ENCODE measurements around the gene ACBD6. TPM values are rescaled to one million over a fixed set of nuclear protein-coding genes. Genes with fewer than 3 reads are reported as not detected.

ACBD6 gene
- total RNA-seq, 1 experiment from 2014 or later, result 74.0 TPM

- Histone ChIP-seq H3K79me2 (ENCODE audit: low read length) (no peaks in the 10 kb centered on the region), H3K9me2 (replicated peaks; ENCODE audit: insufficient read depth, low read length) (no peaks in the 10 kb centered on the region), H4K20me1 (ENCODE audit: insufficient read depth, low read depth, low read length) (no peaks in the 10 kb centered on the region; the same call in 1 of the 2 replicates), H3K27ac (ENCODE audit: low read length) (no peak overlapping the region), H3K27me3 (ENCODE audit: low read length) (no peaks in the 10 kb centered on the region), H3K4me3 (ENCODE audit: low read length) (no peak overlapping the region), H3K9me3 (ENCODE audit: low read length) (no peaks in the 10 kb centered on the region), H3K9ac (ENCODE audit: low read length) (no peak overlapping the region), H3K4me1 (ENCODE audit: low read length) (peaks cover 9% of the 10 kb centered on the region), H2AFZ (ENCODE audit: low read length) (no peak overlapping the region), H3K4me2 (ENCODE audit: low read depth, low read length, poor library complexity, severe bottlenecking) (no peak overlapping the region), H3K36me3 (ENCODE audit: insufficient read depth, low read length) (no peaks in the 10 kb centered on the region)
- DNase-seq, result no peak
Observed at GRCh38 chr1:180257486-180257885, 244.9 kb downstream of the ACBD6 start.

GRCh38 chr1:180257028-180257386 is 245.4 kb downstream of the ACBD6 start:
- Histone ChIP-seq H3K4me3 (ENCODE audit: low read length) (no peak overlapping the region), H3K27ac (ENCODE audit: low read length) (no peak overlapping the region), H3K9ac (ENCODE audit: low read length) (no peak overlapping the region), H3K36me3 (ENCODE audit: insufficient read depth, low read length) (no peaks in the 10 kb centered on the region), H3K4me2 (ENCODE audit: low read depth, low read length, poor library complexity, severe bottlenecking) (no peak overlapping the region), H3K9me3 (ENCODE audit: low read length) (no peaks in the 10 kb centered on the region), H3K9me2 (replicated peaks; ENCODE audit: insufficient read depth, low read length) (no peaks in the 10 kb centered on the region), H3K27me3 (ENCODE audit: low read length) (no peaks in the 10 kb centered on the region), H3K4me1 (ENCODE audit: low read length) (peaks cover 9% of the 10 kb centered on the region), H3K79me2 (ENCODE audit: low read length) (no peaks in the 10 kb centered on the region), H2AFZ (ENCODE audit: low read length) (no peak overlapping the region), H4K20me1 (ENCODE audit: insufficient read depth, low read depth, low read length) (no peaks in the 10 kb centered on the region)
- no peak for DNase-seq

GRCh38 chr1:180256341-180257027 is 245.9 kb downstream of the ACBD6 start:
- H2AFZ ChIP-seq (ENCODE audit: low read length), result no peak overlapping the region
- H3K9me2 ChIP-seq (replicated peaks; ENCODE audit: insufficient read depth, low read length), result no peaks in the 10 kb centered on the region
- H3K4me1 ChIP-seq (ENCODE audit: low read length), result peaks cover 9% of the 10 kb centered on the region
- H3K9ac ChIP-seq (ENCODE audit: low read length), result no peak overlapping the region
- H3K9me3 ChIP-seq (ENCODE audit: low read length), result no peaks in the 10 kb centered on the region
- no peaks in the 10 kb centered on the region for H3K36me3 ChIP-seq (ENCODE audit: insufficient read depth, low read length)
- no peaks in the 10 kb centered on the region for H3K79me2 ChIP-seq (ENCODE audit: low read length)
- DNase-seq, result no peak
- H3K27me3 ChIP-seq (ENCODE audit: low read length), result no peaks in the 10 kb centered on the region
- H3K4me2 ChIP-seq (ENCODE audit: low read depth, low read length, poor library complexity, severe bottlenecking), result no peak overlapping the region
- H3K4me3 ChIP-seq (ENCODE audit: low read length), result no peak overlapping the region
- H3K27ac ChIP-seq (ENCODE audit: low read length), result no peak overlapping the region
- no peaks in the 10 kb centered on the region for H4K20me1 ChIP-seq (ENCODE audit: insufficient read depth, low read depth, low read length)

- no peak overlapping the region for H3K4me3 ChIP-seq (ENCODE audit: low read length)
- no peaks in the 10 kb centered on the region for H3K9me3 ChIP-seq (ENCODE audit: low read length)
- H3K79me2 ChIP-seq (ENCODE audit: low read length), result no peaks in the 10 kb centered on the region
- H3K27me3 ChIP-seq (ENCODE audit: low read length), result no peaks in the 10 kb centered on the region
- DNase-seq, result peak; percentile 52
- no peak overlapping the region for H3K4me2 ChIP-seq (ENCODE audit: low read depth, low read length, poor library complexity, severe bottlenecking)
- H4K20me1 ChIP-seq (ENCODE audit: insufficient read depth, low read depth, low read length), result no peaks in the 10 kb centered on the region
- peaks cover 9% of the 10 kb centered on the region for H3K4me1 ChIP-seq (ENCODE audit: low read length)
- H3K27ac ChIP-seq (ENCODE audit: low read length), result no peak overlapping the region
- H3K9ac ChIP-seq (ENCODE audit: low read length), result no peak overlapping the region
- H3K9me2 ChIP-seq (replicated peaks; ENCODE audit: insufficient read depth, low read length), result no peaks in the 10 kb centered on the region
- no peak overlapping the region for H2AFZ ChIP-seq (ENCODE audit: low read length)
- no peaks in the 10 kb centered on the region for H3K36me3 ChIP-seq (ENCODE audit: insufficient read depth, low read length)
Observed at GRCh38 chr1:180255536-180256340, 246.6 kb downstream of the ACBD6 start.

GRCh38 chr1:180254854-180255253 is 247.5 kb downstream of the ACBD6 start:
- H3K9me2 ChIP-seq (replicated peaks; ENCODE audit: insufficient read depth, low read length), result no peaks in the 10 kb centered on the region
- no peak overlapping the region for H3K4me2 ChIP-seq (ENCODE audit: low read depth, low read length, poor library complexity, severe bottlenecking)
- no peaks in the 10 kb centered on the region for H4K20me1 ChIP-seq (ENCODE audit: insufficient read depth, low read depth, low read length)
- H3K36me3 ChIP-seq (ENCODE audit: insufficient read depth, low read length), result no peaks in the 10 kb centered on the region
- H3K27me3 ChIP-seq (ENCODE audit: low read length), result no peaks in the 10 kb centered on the region
- no peak for DNase-seq
- H3K9me3 ChIP-seq (ENCODE audit: low read length), result no peaks in the 10 kb centered on the region
- H3K79me2 ChIP-seq (ENCODE audit: low read length), result no peaks in the 10 kb centered on the region
- H2AFZ ChIP-seq (ENCODE audit: low read length), result no peak overlapping the region
- peaks cover 9% of the 10 kb centered on the region for H3K4me1 ChIP-seq (ENCODE audit: low read length)
- H3K27ac ChIP-seq (ENCODE audit: low read length), result no peak overlapping the region
- no peak overlapping the region for H3K9ac ChIP-seq (ENCODE audit: low read length)
- no peak overlapping the region for H3K4me3 ChIP-seq (ENCODE audit: low read length)

GRCh38 chr1:180254496-180254819 is 247.9 kb downstream of the ACBD6 start:
- Histone ChIP-seq H3K9ac (ENCODE audit: low read length) (no peak overlapping the region), H3K27me3 (ENCODE audit: low read length) (no peaks in the 10 kb centered on the region), H3K4me3 (ENCODE audit: low read length) (no peak overlapping the region), H4K20me1 (ENCODE audit: insufficient read depth, low read depth, low read length) (no peaks in the 10 kb centered on the region), H3K4me1 (ENCODE audit: low read length) (peaks cover 9% of the 10 kb centered on the region), H2AFZ (ENCODE audit: low read length) (no peak overlapping the region), H3K27ac (ENCODE audit: low read length) (no peak overlapping the region), H3K9me2 (replicated peaks; ENCODE audit: insufficient read depth, low read length) (no peaks in the 10 kb centered on the region), H3K36me3 (ENCODE audit: insufficient read depth, low read length) (no peaks in the 10 kb centered on the region), H3K9me3 (ENCODE audit: low read length) (no peaks in the 10 kb centered on the region), H3K79me2 (ENCODE audit: low read length) (no peaks in the 10 kb centered on the region), H3K4me2 (ENCODE audit: low read depth, low read length, poor library complexity, severe bottlenecking) (no peak overlapping the region)
- DNase-seq, result no peak

GRCh38 chr1:180253585-180254495 is 248.5 kb downstream of the ACBD6 start:
- Histone ChIP-seq H3K27me3 (ENCODE audit: low read length) (no peaks in the 10 kb centered on the region), H3K9ac (ENCODE audit: low read length) (no peak overlapping the region), H3K4me3 (ENCODE audit: low read length) (no peak overlapping the region), H3K36me3 (ENCODE audit: insufficient read depth, low read length) (no peaks in the 10 kb centered on the region), H3K9me3 (ENCODE audit: low read length) (no peaks in the 10 kb centered on the region), H3K27ac (ENCODE audit: low read length) (no peak overlapping the region), H3K4me2 (ENCODE audit: low read depth, low read length, poor library complexity, severe bottlenecking) (no peak overlapping the region), H2AFZ (ENCODE audit: low read length) (no peak overlapping the region), H4K20me1 (ENCODE audit: insufficient read depth, low read depth, low read length) (no peaks in the 10 kb centered on the region), H3K4me1 (ENCODE audit: low read length) (peaks cover 9% of the 10 kb centered on the region), H3K9me2 (replicated peaks; ENCODE audit: insufficient read depth, low read length) (no peaks in the 10 kb centered on the region), H3K79me2 (ENCODE audit: low read length) (no peaks in the 10 kb centered on the region)
- no peak for DNase-seq

Measured in Karpas-422 (cell line).